Transverse colon (tissue), 3 donors: ENCODE results near the gene NABP2.

Source experiments
- EP300 ChIP-seq: sonication (generic); formaldehyde crosslinking; IDR thresholded peaks from one replicate; pipeline ENCODE4 v1.6.1; 2017; ENCODE audit warnings: antibody characterized with exemption, low read depth
- TF ChIP-seq, protein P1 (sequence below), 5 experiments: fragments of 200-600 bp in 3 of 5; fragments of 450-650 bp in 2 of 5; sonication (generic) in 3 of 5; IDR thresholded peaks; 1 replicate in 2 of 5; 2 replicates in 3 of 5; pipeline ENCODE4 v1.5.1; 2016 to 2017; ENCODE audit warnings: antibody characterized with exemption in 5 of 5, inconsistent platforms in 3 of 5, mild to moderate bottlenecking in 2 of 5, moderate library complexity in 1 of 5

DNA sequence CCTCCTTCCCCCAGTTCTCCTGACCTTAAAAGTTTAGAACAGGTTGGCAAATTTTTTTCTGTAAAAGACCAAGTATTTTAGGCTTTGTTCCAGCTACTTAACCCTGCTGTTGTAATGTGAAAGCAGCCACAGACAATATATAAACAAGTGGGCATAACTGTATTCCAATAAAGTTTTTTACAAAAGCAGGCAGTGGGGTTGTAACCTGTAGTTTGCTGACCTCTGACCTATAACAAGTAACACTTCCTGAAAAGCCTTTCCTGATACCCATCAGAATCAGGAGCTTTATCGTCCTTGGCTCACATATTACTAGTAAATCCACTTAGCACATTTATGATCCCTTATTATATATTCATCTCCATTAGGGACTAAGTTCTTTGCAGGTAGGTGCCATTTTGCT, 21.8 kb upstream of the NABP2 start:
- TF ChIP-seq, protein P1, sequence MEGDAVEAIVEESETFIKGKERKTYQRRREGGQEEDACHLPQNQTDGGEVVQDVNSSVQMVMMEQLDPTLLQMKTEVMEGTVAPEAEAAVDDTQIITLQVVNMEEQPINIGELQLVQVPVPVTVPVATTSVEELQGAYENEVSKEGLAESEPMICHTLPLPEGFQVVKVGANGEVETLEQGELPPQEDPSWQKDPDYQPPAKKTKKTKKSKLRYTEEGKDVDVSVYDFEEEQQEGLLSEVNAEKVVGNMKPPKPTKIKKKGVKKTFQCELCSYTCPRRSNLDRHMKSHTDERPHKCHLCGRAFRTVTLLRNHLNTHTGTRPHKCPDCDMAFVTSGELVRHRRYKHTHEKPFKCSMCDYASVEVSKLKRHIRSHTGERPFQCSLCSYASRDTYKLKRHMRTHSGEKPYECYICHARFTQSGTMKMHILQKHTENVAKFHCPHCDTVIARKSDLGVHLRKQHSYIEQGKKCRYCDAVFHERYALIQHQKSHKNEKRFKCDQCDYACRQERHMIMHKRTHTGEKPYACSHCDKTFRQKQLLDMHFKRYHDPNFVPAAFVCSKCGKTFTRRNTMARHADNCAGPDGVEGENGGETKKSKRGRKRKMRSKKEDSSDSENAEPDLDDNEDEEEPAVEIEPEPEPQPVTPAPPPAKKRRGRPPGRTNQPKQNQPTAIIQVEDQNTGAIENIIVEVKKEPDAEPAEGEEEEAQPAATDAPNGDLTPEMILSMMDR (IDR thresholded peaks at IDR 0.05) = no peak
- TF ChIP-seq EP300 = no peak
